Measurements from ENCODE around the gene CROCC.
"Not testable (repeated sequence)": the region's sequence is repeated elsewhere in the genome, so short reads cannot be mapped to it uniquely, and the experiment has no call there.

Gene CROCC

DNA sequence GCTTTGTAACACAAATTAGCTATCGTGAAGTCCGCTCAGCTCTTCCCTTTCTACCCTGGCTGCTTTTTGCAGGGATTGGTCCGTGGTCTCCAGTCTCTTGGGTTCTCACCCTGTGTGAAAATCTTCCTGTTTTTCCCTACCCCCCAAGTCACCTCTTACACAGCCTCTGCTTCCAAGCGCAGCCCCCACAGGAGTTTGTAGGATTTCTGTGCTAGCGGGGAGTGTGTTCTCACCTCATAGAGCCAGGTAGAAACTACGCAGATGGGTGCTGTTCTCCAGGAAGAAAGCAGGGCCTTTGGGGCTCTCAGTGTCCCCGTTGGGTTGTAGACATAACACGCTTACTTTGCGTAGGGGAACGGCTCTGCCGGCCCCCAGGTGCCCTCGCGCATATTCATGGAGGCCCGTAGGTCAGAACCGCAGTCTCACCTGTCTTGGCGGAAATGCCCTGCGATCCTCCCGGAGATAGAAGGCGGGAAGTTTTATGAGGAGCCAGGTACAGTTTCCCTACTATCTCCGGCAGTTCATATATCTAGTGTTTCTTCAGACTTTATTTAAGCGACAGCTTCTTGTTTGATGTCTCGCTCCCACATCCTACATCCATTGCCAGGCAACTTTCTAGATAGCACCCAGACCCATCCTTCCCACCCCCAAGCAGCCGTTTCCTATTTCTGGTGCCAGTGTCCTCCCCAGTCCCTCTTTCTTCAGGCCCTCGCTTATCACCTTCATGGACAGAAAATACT lies 25.2 kb upstream of the CROCC start:
- peak in 16 of 56 donors; percentile 26 to 63 (median 47) for DNase-seq

- not testable (repeated sequence) for DNase-seq
Measured at GRCh38 chr1:16897653-16898052, 24.1 kb upstream of the CROCC start.

DNA sequence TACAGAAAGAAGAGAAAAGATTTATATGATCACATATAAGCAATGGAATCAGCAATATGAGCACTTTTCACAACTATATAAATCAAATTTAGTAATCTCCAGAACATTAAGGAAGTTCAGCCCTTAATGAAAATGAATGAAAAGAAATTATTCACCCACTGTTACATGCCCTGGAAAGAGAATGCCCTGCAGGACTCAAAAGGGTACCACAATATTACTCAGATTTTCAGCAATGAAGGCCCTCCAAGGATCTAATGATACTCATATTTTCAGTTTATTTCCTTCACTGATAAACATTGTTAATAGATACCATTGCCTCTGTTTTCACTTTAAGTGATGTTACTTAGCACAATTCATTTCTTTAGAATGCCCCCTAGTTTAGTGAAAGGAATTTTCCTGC lies 23.4 kb upstream of the CROCC start:
- not testable (repeated sequence) for DNase-seq

- DNase-seq = peak in 2 of 56 donors; percentile 43 to 51
Measured at GRCh38 chr1:16899020-16899419, 22.7 kb upstream of the CROCC start.

DNA sequence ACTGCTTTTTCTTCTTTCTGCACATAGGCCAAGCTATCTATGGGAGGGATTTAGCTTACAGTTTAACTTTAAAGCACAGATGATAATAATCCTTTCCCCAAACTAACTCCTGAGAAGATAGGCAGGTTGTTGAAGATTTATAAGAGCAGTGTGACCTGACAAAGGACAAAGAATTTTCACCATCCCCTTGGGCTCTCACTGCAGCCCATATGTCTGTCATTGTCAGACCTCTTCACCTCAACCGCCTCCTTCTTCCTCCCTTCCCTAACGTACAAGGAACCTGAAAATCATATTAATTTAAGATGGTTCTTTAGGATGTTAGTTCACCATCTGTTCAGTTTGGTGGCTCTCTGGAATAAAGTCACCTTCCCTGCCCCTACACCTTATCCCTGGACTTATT lies 21.0 kb upstream of the CROCC start:
- DNase-seq = no peak

DNA sequence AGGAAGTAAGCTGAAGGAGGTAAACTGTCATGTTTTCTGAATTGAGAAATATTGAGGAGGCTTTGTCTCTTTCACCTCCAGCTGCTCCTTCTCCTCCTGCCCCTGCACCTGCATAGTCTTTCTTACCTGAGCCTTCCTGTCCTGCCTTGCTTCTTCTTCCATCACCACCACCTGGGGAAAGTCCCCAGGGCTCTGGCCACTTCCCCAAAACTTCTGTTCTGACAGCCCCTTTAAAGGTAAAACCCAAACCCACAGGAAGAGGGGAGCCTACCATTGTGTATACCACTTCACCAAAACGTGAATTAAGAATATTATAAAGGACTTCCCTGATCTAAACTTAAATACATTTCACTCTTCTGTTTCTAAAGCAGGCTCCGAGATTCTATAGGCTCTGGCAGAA lies 20.4 kb upstream of the CROCC start:
- not testable (repeated sequence) for DNase-seq

GRCh38 chr1:16903054-16903453 lies 18.7 kb upstream of the CROCC start:
- no peak for DNase-seq

- no peak for DNase-seq
Measured at GRCh38 chr1:16903458-16903796, 18.3 kb upstream of the CROCC start.

DNA sequence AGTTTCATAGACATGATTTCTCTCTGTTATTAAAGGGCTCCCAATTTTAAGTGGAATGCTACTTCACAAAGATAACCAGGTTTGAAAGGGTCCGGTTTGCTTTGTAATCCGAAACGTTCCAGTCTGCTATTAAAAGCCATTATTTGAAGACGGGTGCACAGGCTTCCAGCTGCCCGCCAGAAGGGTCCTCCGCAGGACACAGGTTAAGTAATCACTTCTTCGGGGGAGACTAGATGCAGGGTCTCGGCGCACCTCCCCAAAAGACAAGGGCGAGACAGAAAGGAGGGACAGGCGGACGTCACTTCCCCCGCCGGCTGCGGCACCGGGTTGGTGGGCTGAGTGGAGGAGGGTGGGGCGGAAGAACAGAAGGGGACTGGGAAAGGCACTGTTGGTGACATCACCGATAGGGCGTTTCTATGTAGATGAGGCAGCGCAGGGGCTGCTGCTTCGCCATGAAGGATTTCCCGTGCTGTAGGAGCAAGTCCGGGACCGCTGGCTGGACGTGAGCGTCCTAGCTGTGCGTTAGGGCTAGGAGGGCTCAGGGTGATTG lies 17.1 kb upstream of the CROCC start:
- DNase-seq = peak; percentile 92 to 100 (median 99)

DNA sequence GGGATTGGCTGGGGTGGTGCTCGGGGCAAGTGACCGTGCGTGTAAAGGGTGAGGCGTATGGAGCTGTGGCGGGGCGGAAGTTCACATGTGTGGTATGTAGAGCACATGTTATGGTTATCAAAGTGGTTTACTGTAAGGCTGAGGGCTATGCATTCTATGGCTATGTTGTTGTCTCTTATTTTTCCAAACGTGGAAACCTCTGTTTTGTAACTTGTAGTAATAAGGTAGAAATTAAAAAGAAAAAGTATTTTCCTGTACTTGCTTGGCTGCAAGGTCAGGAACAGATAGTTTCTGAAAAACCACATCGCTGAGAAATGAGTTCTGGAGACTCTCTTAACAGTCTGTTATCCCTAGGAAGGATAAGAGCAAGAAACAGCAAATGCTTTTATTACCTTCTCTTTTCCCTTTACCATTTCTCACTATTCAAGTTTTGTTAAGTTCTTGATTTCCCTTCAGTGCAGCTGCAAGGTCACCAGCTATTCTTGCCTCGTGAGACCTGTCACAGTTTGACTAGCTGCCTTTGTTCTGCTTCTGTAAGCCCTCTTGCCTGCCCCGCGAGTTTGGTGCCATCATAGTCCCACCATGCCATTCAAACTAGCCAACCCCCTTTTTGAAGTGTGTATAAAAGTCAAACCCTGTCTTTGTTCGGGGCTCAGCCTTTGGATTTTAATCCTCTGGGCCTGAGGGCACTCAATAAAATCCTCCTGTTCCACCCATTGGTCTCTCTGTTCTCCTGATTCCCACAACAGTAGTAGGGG lies 16.4 kb upstream of the CROCC start:
- DNase-seq = peak in 8 of 56 donors; percentile 21 to 78 (median 48)

DNA sequence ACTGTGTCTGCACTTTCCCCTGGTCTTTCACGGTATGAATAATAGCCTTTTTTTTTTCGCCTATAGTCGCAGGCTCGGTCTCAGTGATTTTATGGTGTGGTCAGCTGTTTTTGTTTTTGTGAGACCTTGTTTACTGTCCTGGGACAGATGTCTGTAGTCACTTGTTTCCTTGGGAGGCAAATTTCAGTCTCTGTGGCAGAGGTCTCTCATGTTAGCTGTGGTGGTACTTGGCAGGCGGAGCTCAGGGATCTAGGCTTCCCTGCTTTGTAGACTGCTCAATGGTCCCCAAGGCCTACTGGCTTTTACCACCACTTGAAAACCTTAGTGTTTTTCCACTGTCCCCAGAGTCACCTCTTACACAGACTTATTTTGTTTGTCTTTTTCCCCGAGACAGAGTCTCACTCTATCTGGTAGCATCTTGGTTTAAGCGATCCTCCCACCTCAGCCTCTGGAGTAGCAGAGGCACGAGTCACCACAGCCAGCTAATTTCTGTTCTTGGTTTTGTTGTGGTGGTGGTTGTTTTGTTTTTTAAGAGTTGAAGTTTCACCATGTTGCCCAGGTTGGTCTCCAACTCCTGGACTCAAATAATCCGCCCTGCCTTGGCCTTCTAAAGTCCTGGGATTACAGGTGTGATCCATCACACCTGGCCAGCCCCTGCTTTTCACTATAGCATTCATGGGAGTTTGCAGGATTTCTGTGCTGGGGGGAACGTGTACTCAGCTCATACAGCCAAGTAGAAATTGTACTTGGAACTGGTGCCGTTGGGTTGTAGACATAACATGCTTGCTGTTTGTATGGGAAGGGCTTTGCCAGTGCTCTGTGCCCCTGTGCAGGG lies 15.6 kb upstream of the CROCC start:
- DNase-seq = peak in 1 of 56 donors; percentile 56

GRCh38 chr1:16906873-16907272 lies 14.9 kb upstream of the CROCC start:
- DNase-seq = no peak

DNA sequence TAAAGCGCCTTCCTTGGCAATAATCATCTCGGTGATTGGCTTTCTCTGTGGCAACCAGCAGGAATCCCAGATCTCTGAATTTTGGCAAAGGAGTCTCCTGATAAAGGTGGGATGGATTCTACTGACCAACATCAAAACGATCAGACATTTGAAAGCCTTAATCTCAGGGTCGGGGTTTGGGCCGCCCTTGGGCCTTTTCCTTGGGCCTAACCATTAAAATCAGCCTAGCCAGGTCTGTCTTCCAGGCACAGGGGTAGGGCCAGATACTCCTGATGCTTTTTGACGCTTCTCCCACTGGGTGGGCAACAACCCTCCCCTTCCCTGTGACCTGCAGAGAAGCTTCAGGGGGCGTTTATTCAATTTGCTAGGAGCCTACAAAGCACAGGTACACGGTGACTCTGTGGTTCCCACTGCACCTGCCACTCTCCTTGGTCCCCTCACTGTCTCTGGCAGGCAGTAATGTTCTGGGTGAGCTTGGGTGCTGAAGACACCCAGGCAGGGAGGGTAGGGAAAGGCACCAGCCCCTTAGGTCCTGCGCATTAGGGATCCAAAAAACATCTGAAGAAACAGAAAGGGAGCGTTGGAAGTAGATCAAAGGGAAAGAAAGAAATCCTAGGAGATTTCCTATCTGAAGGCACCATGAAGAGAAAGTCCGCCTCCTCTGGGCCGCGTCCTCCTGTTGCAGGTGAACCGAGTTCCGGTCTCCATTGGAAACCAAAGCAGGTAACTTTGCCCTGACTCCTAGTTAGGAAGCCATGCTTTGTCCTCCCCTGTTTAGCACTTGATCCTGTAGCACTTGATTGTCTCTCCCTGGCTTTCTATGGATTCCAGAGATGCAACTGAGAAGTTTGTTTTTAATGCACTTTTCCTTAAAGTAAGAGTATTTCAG lies 13.6 kb upstream of the CROCC start:
- DNase-seq = no peak

GRCh38 chr1:16911851-16912721 lies 9.6 kb upstream of the CROCC start:
- DNase-seq = not testable (repeated sequence)

DNA sequence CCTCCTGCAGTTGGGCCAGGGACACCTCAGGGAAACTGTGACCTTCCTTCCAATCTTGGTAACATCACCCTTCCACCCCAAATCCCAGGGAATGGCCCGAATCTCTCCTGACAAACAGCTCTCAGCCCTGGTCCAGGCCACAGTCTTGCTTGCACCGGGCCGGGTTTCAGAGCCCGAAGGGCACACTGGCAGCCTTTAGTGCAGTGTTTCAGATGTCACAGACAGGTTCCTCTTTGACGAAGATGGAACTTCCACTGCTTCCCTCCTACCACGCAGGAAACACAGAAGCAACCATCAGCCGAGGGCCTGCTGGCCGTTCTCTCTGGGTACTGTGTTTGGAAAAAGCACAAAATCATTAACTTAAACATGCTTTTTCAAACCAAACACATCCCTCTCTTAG lies 9.0 kb upstream of the CROCC start:
- DNase-seq = peak in 2 of 56 donors; percentile 52 to 66

DNA sequence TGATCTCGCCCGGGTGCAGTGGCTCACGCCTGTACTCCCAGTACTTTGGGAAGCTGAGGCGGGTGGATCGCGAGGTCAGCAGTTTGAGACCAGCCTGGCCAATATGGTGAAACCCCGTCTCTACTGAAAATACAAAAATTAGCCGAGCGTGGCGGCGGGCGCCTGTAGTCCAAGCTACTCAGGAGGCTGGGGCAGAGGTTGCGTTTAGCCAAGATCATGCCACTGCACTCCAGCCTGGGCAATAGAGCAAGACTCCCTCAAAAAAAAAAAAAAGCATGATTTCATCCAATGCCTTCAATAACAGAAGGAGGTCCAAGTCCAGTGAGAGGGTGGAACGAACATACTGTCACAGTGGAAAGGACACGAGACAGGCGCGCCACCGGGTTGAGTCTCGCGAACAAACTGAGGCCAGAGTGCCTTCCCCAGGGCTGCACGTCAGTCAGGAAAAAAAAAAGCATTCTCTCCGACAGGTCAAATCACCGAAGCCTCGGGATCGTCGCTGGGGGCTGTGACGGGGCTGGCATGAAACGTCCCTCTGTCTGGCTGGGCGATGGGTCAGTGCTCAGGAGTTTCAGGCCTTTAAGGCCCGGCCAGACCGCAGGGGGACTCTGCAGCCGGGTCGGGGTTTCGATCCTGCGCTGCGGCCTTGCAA lies 8.4 kb upstream of the CROCC start:
- peak in 6 of 56 donors; percentile 22 to 70 (median 58) for DNase-seq

- DNase-seq = peak; percentile 50 to 100 (median 95)
Measured at GRCh38 chr1:16913833-16914662, 7.7 kb upstream of the CROCC start.

Data from amygdala (tissue), 56 donors.